Hair follicular keratinocyte (primary cell): ENCODE results near the gene CADM3. TPM values are rescaled to one million over a fixed set of nuclear protein-coding genes. Genes with fewer than 3 reads are reported as not detected.

Source experiments
- total RNA-seq: library from RNA; depleted of rRNA; stranded (reverse); fragments of >200 nt; gene quantifications from 2 replicates; pipeline ENCODE4 v1.2.3, GENCODE V29; 2015

CADM3 gene, protein sequence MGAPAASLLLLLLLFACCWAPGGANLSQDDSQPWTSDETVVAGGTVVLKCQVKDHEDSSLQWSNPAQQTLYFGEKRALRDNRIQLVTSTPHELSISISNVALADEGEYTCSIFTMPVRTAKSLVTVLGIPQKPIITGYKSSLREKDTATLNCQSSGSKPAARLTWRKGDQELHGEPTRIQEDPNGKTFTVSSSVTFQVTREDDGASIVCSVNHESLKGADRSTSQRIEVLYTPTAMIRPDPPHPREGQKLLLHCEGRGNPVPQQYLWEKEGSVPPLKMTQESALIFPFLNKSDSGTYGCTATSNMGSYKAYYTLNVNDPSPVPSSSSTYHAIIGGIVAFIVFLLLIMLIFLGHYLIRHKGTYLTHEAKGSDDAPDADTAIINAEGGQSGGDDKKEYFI
- not detected in 2 replicates for total RNA-seq

DNA sequence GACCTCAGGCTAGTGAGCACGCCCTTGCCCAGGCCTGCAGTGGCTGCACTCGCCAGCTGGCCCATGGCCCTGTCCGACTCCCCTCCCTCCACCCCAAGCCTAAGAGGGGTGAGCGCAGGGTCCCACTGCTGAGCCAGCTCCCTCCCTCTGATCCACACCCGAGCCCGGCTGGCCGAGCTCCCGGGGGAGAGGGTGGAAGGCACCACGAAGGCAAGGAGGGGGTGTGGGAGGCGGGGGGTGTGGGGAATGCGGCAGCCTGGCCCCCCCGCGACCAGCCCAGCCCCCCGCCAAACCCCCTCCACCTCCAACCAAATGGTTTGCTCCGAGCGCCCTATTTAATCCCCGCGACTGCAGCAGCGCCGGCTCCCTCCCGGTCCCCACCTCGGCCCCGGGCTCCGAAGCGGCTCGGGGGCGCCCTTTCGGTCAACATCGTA is at the start of gene CADM3:
TSS of gene CADM3 (plus strand) at position 362 of the 434 bp plus-strand sequence. CDS start 151 bp downstream, outside the sequence.

DNA sequence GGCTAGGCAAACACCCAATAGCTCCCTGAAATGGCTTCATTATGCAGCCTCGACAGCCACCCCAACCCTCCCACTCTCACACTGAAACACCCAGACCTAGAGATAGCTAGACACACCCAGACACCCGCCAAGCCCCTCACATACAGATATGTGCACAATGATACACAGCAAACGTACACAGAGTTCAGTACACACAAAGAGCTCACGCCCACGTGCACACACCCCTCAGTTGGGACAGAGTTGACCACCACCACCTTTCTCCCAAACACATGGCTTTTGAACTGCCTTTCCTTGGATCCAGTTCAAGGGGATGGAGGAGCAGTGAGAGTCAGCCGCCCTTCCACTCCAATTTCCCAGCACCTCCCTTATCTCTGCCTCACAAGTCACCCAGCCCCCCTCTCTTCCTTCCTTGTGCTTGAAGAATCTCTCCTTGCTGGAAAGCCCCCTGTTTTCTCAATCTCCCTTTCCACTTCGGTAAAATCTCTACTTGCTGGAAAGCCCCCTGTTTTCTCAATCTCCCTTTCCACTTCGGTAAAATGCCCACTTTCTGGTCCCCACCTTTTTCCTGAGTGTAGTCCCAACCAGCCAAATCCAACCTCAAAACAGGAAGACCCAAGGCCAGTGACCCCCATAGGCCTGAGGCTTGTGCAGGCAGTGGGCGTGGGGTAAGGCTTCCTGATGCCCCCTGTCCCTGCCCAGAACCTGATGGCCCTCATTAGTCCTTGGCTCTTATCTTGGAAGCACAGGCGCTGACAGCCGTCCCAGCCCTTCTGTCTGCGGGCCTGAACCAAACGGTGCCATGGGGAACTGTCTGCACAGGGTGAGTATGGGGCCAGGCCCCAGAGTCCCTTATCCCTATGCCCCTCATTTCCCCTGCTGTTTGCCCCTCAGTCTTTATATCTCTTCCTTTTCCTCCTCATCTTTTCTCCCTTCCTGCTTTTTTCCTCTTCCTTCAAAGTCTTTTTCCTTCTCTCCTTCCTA is 33.0 kb downstream of the CADM3 start, which contains the start of gene ACKR1:
TSS of gene ACKR1 (plus strand) at position 715 of the 981 bp plus-strand sequence. CDS start at position 800, 85 bp downstream.

Other genes starting within 250 kb of the CADM3 start
- not detected in 2 replicates for gene PYHIN1, start 240.1 kb upstream of the CADM3 start, total RNA-seq
- gene IFI16, start 161.7 kb upstream of the CADM3 start, total RNA-seq = 72.2 and 78.3 TPM in 2 replicates
- gene AIM2, start 94.8 kb upstream of the CADM3 start, total RNA-seq = not detected in 2 replicates
- not detected in 2 replicates for gene ACKR1, start 33.3 kb downstream of the CADM3 start, total RNA-seq
- gene FCER1A, start 130.7 kb downstream of the CADM3 start, total RNA-seq = not detected in 2 replicates